ENCODE measurements around the gene PRKCA.

GRCh38 chr17:66458782-66459181, 156.4 kb downstream of the PRKCA start:
- no peak for TF ChIP-seq POLR2AphosphoS5 (IDR thresholded peaks at IDR 0.05)
- TF ChIP-seq, protein P1, sequence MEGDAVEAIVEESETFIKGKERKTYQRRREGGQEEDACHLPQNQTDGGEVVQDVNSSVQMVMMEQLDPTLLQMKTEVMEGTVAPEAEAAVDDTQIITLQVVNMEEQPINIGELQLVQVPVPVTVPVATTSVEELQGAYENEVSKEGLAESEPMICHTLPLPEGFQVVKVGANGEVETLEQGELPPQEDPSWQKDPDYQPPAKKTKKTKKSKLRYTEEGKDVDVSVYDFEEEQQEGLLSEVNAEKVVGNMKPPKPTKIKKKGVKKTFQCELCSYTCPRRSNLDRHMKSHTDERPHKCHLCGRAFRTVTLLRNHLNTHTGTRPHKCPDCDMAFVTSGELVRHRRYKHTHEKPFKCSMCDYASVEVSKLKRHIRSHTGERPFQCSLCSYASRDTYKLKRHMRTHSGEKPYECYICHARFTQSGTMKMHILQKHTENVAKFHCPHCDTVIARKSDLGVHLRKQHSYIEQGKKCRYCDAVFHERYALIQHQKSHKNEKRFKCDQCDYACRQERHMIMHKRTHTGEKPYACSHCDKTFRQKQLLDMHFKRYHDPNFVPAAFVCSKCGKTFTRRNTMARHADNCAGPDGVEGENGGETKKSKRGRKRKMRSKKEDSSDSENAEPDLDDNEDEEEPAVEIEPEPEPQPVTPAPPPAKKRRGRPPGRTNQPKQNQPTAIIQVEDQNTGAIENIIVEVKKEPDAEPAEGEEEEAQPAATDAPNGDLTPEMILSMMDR (IDR thresholded peaks at IDR 0.05): no peak

Data from prostate gland (tissue), 2 donors.